Posterior cingulate gyrus (tissue), 11 donors: Measurements from ENCODE around the gene CHD1L.

Experiments used
- DNase-seq, 10 donors: peaks; one replicate each; pipeline versions ENCODE4 v3.0.0 to v3.0.0-alpha.2; 2020 to 2021; ENCODE audit warnings: mixed read lengths in 3 of 10
- intact Hi-C: fragments of 100-400 bp; cut with DNase I; formaldehyde crosslinking; loops from one replicate; pipeline ENCODE4 v1.15.1; 2023

The CHD1L gene

GRCh38 chr1:147341246-147341645 is 98.8 kb downstream of the CHD1L start:
- intact Hi-C loops = no loop called here
- DNase-seq = no peak
